Renal pelvis (tissue), 4 donors: ENCODE results near the gene FLYWCH2. TPM values are rescaled to one million over a fixed set of nuclear protein-coding genes. Genes with fewer than 3 reads are reported as not detected.

ENCODE experiments used
- DNase-seq: peaks from one replicate; pipeline ENCODE4 v3.0.0-alpha.2; 2013
- polyA plus RNA-seq, 3 donors: library from polyadenylated mRNA; unstranded; fragments of 120-200 nt; gene quantifications; one replicate each; pipeline ENCODE4 v1.2.1, GENCODE V29; 2013; ENCODE audit not compliant: insufficient read length in 3 of 3

Gene FLYWCH2
- polyA plus RNA-seq, 3 donors, result 26.6 to 33.2 (median 29.5) TPM

DNA sequence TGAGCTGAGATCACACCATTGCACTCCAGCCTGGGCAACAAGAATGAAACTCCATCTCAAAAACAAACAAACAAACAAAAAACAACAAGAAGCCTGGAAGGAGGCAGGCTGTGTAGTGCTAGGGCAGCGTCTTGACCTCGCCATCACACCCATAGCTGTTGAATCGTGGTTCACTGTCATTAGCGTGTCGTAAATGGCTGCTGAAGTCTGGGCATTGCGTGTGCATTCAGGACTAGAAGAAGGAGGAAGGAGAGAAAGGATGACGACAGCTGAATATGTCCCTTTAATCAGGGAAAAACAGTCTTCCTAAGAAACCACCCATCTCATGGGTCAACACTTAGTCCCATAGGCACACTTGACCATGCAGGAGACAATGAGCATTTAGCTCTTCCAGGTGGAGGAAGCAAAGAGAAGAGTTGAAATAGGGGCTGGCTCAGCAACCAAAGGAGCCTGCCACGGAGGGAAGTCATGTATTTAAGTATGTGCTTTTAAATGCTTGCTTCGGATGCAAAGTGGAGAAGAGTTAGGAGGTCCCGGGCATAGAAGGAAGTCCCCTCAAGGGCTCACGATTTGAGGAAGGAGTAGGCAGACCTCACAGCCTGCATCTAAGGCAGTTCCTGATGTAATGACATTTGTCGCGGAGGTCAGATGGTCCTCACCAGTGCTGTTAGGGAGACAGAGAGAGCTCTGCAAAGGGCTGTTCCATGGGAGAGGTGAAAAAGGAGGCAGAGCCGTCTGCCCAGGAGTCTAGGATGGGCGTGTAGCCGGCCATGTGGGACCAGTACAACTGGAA lies 33.9 kb upstream of the FLYWCH2 start:
- no peak for DNase-seq

DNA sequence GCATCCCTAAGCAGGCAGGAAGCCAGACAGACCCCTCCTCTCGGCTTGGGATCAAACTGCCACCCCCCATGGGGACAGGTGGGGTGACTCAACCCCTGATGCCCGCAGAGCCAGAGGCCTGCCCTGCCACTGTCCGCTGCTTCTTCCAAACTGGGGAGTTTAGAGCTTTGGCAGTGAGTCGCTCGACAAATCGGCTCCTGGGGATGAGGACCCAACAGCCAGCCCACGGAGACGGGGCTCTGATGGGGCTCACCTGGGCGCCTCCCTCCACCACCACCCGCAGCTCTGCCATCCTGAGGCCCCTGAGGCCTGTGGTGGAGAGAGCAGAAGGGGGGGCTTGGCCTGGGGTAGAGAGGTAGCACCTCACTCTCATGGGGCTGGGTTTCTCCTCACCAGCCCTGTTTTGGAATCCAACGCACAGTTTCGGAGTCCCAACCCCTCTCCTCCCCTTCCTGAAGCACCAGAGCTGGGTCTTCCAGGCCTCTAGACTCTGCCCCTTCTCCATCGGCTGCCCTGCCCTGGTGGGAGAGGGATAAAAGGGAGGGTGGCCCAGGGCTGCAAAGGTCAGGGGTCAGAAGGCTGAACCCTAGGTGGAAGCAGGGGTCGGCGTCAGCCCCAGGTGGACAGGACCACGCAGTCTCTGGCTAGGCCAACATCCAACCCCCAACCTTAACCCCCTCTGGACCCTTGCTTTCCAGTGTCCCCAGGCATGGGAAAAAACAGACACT lies 30.8 kb upstream of the FLYWCH2 start:
- no peak for DNase-seq

DNA sequence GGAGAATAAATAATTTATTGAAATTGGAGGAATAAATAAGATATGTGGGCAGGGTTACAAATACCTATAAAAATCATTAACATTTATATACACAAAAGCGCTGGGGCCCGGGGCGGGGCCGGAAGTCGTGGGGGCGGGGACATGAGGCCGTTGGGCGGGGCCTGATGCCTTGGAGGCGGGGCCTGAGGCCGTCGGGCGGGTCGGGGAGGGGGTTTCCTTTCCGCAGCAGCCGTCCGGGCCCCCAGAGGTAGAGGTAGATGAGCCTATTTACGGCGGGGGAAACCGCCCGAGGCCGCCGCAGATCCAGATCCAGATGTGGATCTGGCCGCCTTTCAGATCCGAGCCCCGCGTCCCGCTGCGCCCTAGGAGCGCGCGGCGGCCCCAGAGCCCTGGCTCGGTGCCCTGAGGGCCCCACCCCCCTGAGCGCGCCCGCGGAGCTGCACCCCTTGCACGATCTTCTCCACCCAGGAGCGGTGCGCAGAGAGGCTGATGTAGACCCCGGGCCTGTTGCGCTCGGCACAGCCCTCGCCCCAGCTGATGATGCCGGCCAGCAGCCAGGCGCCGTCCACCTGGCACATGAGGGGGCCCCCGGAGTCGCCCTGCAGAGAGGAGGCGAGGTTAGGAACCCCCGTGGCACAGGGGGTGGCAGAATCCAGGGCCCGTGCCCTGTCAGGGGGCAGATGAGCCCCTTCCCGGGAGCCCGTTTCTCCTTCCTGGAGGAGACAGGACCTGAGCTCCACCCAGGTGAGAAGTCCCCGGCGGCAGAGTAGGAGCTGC lies 30.1 kb upstream of the FLYWCH2 start:
- no peak for DNase-seq

DNA sequence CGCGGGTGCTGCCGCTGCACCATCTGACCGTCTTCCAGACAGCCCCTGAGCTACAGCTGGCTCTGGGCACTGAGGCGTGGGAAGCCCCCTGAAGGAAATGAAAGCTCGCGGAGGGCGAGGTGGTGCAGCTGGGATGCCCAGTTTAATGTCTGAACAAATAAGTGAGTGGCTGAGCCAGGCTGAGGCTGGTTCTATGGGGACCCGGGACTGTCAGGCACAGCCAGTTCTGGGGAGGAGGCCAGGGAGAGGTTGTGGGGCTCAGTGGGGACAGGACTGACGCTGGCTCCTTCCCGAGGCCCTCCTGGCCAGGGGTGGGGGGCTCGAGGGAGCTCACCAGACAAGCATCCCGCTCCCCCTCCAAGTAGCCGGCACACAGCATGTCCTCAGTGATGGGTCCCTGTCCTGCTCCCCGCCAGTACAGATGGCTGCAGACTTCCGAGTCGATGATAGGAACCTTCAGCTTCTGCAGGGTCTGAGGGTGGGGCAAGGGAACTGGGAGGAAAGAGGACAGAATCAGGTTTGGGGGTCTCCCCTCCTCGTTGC lies 29.4 kb upstream of the FLYWCH2 start:
- no peak for DNase-seq

DNA sequence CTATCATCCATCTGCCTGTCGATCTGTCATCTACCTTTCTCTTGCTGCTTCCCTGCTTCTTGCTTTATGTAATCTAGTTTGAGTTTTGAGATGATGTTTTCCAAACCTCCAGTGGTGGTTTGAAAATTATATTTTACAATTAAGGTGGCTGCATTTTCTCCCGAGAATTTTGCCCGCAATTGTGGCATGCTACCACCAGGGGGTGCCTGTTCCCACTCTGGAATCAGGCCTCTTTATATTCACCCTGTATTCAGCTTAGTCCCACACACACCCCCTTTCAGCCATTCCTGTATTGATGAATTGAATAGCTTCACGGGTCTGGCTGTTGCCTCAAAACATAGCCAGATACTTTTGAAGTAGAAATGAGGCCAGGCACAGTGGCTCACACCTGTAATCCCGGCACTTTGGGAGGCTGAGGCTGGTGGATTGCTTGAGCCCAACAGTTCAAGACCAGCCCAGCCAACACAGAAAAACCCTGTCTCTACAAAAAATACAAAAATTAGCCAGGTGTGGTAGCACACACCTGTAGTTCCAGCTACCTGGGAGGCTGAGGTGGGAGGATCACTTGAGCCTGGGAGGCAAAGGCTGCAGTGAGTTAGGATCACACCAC lies 28.2 kb upstream of the FLYWCH2 start:
- DNase-seq, result no peak

DNA sequence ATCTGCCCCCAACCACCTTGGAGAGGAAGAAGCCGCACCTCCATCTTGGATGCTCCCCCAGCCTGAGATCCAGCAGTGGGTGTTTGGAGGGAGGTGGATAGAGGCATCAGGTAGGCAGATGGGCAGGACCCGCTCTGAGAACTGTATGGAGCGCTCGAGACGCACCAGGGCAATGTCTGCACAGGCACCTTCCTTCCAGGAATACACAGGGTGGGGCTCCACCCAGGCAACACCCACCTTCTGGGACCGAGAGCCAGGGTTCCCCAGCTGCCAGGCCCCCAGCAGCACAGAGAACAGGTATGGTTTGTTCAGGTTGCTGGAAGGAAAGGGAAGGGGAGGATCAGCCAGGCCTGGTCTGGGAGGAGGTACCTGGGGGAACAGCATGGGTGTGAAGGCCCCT lies 27.5 kb upstream of the FLYWCH2 start:
- DNase-seq, result no peak

DNA sequence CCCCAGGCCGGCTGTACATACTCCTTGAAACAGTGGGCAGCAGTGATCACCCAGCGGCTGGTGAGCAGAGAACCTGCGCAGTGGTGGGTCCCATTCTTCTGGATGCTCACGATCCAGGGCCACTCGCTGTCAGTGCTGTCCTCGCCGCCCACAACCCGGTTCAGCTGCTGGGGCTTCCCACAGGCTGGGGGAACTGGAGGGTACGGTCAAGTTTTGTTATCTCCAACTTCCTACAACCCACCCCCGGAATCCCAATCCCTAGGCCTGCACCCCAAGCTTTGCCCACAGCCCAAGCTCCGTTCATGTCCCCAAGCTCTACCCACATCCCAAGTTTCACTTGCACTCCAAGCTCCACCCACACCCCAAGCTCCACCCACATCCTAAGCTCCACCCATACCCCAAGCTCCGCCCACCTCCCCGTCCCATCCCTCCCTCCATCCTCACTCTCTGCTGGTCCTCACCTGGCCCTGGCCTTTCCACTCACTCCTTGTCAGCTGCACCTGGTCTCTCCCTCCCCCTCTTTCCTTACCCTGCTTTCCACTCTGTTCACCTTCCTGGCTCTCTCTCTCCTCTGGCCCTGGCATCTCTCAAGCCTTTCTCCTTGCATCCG lies 26.8 kb upstream of the FLYWCH2 start:
- no peak for DNase-seq

DNA sequence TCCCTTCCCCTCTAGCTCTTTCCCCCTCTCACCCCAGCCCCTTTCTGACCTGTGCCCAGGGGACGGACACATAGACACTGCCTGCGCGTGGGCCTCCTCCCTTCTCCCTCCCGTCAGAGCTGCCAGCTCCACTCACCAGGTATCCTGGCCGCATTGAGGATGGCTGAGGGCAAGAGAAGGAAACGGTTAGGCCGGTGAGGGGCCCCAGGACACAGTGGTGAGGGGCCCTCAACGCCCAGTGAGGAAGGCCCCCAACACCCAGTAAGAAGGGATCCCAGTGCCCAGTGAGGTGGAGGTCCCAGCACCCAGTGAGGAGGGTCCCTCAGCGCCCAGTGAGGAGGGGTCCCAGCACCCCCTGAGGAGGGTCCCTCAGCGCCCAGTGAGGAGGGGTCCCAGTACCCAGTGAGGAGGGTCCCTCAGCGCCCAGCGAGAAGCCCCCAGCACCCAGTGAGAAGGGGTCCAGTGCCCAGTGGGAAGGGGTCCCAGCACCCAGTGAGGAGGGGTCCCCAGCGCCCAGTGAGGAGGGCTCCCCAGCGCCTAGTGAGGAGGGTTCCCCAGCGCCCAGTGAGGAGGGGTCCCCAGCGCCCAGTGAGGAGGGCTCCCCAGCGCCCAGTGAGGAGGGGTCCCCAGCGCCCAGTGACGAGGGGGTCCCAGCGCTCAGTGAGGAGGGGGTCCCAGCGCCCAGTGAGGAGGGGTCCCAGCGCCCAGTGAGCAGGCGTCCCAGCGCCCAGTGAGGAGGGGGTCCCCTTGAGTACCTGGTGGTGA lies 26.1 kb upstream of the FLYWCH2 start:
- DNase-seq, result no peak

DNA sequence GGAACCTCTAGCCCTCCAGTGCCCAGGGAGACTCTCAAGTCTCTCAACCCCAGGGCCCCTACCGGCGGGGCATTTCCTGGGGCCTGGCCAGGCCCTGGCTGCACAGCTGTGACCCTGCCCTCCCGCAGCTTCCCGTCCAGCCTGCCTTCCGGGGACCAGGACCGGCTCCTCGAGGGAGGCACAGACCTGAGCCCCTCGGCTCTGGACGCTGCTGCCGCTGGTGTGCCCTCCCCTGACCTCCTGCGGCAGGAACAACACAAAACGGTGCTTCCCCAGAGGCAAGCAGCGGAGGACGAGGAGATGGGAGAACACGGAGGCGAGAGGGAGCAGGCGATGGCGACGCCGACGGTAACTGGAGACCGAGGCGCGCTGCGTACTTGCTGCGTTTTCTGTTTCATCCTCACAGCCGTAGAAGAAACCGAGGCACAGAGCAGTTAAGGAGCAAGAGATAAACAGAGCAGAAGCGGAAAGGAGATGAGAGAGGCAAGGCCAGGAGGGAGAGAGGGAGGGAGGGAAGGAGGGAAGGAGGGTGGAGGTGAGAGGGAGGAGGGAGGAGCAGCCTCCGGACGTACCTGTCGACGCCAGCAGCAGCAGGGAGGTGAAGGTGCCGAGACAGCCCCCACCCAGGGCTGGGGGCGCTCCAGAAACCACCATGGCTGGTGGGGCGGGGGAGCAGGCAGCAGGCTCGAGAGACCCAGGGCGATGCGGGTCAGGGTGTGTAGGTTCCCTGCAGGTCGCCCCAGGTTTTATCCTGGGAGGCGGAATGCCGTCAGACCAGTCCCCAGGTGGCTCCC lies 25.4 kb upstream of the FLYWCH2 start, which contains the start of gene PRSS22:
PRSS22 (minus strand) TSS at position 720 of the 794 bp plus-strand sequence; CDS start at position 654, 66 bp downstream.
- peak; percentile 53 for DNase-seq

DNA sequence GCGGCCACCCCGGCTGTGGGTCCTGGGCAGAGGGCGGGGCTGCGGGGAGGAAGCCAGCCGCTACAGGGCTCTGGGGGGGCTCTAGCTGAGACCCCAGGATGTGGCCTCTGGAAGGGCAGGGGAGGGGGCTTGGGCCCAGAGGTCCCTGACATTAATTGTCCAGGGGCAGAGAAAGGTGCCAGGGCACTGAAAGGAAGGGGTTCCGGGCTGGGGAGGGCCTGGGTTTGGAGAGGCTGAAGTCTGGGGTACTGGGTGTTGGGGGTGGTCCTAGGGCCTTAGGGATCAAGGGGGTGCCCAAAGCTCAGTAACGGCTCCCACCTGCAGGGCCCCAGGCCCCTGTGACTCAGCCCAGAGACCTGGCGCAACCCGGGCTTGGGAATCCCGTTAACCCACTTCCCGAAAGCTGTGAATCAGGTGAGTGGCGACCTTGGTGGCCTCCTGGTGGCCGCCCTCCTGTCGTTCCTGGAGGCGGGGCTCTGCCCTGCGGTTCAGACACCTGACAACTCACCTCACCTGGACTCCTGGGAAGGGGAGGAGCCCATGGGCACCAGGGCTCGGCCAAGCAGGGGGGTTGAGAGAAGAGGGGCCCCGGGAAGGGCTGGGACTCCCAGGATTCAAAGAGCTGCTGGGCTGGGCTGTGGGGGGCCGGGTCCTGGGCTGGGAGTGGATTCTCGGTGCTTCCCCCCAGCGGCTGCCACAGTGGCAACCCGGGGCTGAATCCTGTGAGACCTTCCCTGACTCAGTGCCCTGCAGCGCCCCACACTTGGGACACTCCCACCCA lies 24.6 kb upstream of the FLYWCH2 start:
- DNase-seq, result peak; percentile 63

DNA sequence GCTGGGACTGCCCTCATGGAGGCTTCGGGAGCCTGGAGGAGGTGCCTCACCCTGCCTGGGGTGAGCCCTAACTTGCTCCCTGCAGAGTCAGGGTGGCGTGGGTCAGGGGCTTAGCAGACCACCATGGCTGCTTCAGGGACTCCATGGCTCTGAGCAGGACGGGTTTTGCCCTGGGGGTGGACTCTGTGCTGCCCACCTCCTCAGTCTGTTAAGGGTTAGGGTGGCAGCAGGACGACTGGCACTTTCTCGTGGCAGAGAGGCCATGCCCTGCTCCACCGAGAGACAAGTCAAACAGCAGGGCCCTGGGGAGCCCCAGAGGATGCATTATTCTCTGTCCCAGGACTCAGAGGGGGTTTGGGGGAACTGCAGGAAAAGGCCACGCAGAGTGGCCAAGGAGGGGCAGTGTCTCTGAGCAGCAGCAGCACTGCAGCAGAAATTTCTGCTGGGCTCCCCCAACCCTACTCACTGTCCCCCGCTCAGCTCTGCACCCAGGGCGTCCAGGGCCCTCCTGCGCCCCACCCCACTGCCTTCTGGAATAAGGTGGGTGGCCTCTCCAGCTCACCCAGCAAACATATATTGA lies 23.2 kb upstream of the FLYWCH2 start:
- DNase-seq, result no peak

DNA sequence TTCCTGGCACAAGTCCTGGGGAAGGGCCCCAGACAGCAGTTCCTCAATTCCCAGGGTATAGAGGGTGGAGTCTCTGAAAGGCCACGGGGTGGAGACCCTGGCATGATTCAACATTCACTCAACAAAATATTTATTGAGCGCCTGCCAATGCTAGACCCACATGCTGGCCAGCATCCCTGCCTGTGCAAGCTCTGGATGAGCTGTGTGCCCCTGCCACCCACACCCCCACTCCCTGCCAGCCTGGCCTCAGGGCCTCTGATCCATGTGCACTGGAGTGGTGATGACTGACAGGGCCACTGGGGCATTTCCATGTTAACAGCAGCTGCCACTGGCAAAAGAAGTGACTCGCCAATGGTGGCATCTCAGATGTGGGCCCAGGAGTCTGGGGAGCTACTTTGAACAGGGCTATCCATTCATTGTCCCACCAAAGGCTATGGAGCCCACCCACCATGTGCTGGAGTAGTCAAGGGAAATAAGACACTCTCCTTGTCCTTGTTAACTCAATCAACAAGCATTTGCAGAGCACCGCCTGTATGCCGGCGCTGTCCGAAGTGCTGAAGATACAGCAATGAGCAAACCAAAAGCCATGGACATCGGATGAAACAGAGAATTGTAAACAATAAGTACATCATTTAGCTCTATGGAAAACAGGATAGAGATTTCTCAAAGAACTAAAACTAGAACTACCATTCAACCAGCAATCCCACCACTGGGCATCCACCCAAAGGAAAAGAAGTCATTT lies 22.0 kb upstream of the FLYWCH2 start:
- DNase-seq, result no peak

DNA sequence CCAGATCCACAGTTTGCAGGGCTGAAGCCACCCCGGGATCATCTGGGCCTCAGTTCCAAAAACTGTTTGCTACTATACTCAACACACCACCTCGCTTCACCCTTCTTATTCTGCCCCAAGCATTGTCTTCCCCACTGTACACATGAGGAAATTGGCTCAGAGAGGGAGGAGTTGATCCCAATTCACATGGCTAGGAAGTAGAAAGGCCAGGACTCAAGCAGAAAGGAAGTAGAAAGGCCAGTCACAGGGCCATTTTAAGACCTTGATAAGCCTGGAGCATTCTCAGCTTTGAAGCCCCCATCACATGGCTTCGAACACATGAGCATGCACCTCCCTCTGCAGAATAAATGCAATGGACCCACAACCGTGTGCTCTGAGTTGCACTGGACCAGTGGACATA lies 17.4 kb upstream of the FLYWCH2 start:
- no peak for DNase-seq

DNA sequence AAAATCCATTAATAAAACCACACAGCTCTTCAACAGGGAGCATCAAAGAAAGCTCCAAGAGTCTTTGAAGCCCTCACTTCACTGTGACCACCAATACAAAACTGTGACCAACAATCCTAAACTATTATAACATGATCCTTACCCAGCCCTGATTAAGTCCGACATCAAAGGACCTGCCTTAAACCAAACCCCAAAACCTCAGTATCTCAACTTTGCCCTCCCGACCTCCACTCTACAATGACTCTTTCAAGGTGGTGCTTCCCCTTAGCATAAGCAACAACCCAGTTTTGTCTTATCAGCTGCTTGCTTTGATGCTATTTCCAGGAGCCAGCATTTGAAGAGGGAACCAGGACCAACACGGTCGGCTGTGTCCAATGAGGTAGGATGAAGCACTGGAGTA lies 16.6 kb upstream of the FLYWCH2 start:
- DNase-seq, result no peak

DNA sequence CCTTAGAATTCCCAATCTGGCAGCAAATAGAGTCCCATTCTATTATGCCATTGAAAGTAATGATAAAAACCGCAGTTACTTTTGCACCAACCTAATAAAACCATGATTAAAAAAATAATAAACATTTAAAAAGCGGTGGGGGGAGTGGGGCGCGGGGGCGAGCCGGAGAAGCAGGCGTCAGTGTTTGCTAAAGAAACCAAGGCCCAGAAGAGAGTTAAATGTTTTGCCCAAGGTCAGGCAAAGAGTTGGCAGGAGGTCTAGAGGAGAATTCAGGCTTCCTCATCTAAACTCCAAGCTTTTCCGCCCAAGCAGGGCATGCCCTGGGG lies 15.4 kb upstream of the FLYWCH2 start:
- DNase-seq, result no peak

DNA sequence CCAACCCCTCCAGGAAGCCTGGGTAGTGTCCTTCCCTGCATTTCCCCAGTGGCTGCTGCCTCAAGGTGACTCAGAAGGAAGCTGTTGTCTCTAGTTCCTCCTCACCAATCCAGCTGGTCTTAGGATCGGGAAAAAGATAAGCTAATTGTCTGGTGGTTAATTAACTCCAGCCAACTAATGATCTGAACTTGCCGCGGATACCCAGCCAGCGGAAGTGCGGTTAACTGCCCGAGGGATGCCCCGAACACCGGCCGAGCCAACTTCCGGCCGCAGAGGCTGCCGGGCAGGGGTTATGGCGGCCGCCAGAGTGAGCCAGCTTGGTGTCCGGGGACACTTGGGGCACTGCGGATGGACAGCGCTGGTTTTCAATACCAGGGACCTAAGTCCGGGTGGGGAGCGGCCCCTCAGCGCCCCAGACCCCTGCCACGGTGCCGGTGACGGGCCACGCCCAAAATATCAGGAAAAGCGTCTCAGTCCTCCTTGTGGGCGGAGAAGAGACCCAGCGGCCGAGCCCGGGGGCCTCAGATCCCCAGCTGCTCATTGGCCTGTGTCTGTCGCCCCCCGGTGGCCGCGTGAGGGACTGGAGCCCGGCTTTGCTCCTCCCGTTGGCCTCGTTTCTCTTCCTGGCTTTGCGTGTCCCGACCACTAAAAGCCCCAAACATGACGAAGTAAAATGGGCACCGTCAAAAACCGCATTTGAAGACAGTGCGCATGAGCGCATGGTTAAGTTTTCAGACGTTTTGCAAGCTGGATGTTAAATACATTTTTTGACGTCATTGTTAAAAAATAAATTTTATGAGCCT lies 14.8 kb upstream of the FLYWCH2 start:
- peak; percentile 91 for DNase-seq

DNA sequence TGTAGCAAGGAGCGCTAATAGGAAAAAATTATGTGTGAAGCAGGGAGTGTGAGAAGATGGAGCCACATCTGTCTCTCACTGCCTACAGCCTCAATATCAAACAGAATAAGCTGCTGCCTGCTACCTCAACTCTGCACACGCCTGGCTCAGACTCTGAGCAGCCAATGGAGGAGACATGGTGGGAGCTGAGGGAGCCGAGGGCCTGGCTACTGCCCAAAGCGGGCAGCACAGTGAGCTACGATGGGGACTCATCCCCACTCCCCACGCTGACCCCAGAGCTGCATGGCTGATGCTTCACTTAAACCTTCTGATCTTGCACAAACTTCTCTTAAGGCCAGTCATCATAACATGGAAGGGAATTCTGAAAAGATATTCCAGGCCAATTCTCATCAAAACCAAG lies 11.1 kb upstream of the FLYWCH2 start:
- no peak for DNase-seq
